Fibroblast of skin of right biceps (primary cell): ENCODE data around the gene ZNF749.
A peak's percentile ranks its signal among the peaks of the same experiment; 100 is the strongest.

ENCODE experiments used
- DNase-seq: peaks from one replicate; pipeline ENCODE4 v3.0.0-alpha.2; 2013

Gene ZNF749

GRCh38 chr19:57435062-57435978, at the start of gene ZNF749:
TSS of gene ZNF749 (plus strand) at chr19:57435325. CDS start at chr19:57435579, 254 bp downstream.
- DNase-seq = peak; percentile 98

DNA sequence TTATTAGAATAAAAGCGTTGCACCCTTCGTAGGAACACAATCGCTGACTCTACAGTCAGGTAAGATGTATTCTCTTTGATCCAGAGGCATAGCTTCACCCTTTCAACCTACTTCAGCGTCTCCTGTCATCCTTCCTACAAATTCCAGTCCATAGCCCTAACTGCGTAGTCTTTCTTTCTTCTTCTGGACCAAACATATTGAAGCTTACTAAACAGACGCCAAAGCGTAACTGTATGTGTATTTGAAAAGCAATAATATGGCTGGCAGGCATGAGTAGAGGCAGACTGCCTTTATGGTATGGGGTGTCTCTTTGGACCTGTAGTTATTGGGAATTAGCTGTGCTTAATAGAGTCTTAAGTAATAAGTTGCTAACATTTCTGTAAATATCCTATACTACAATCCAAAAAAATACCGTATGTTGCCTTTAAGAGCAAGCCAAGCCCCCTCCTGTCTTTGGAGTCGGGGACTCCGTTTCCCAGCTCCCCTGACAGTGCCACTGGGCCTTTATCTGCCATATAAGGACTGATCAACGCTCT, 45.9 kb upstream of the ZNF749 start:
- no peak for DNase-seq

- DNase-seq = peak; percentile 99
These were observed 45.2 kb upstream of the ZNF749 start, which contains the start of gene ZNF548 for GRCh38 chr19:57389730-57390598. TSS of gene ZNF548 (plus strand) at chr19:57389854. CDS start at chr19:57390100, 246 bp downstream.

DNA sequence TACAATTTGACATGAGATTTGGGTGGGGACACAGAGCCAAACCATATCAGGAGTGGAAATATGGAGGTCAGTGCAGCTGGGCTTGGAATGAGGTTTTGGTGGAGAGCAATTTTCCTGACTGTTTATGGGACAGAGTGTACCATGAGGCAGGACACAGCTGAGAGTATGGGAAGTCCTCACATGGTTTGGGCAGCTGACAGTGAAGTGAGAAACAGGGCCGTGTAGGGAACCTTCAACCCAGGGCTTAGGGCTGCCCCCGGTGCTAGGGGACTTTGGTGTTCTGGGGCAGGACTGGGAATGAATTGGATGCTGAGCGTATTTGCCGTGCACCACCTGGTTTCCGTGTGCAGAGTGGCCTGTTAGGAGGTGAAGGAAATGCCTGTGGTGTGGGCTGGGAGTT, 39.4 kb upstream of the ZNF749 start:
- no peak for DNase-seq

GRCh38 chr19:57398868-57399267, 36.3 kb upstream of the ZNF749 start:
- DNase-seq = no peak

GRCh38 chr19:57403737-57404563, 31.2 kb upstream of the ZNF749 start:
- DNase-seq = no peak

DNA sequence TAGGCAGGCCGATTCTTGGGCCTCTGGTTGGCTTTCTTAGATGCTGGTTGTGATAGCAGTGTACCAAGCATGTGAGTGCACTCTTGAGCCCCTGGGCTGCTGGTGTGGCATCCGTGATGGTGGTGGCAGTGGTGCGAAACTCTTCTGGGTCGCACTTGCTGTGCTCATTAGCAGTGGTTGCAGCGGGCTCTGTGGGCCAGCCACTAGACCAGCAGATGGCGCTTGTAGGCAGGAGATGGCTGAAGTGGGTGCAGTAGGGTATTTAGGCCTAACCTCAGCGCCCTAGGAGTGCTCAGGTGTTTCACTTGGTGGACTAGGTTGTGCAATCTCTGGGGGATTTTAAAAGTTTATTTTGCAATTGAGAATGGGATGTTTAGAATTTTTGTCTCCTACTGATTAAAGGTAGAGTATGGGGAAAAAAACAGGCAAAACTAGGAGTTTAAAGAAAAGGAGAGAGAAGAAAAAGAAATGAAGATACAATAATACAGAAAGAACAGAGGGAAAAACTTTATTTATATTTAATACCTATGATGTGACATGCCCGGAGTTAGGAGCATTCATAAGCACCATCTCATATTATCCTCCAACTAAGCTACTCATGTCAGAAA, 28.5 kb upstream of the ZNF749 start:
- peak; percentile 26 for DNase-seq

DNA sequence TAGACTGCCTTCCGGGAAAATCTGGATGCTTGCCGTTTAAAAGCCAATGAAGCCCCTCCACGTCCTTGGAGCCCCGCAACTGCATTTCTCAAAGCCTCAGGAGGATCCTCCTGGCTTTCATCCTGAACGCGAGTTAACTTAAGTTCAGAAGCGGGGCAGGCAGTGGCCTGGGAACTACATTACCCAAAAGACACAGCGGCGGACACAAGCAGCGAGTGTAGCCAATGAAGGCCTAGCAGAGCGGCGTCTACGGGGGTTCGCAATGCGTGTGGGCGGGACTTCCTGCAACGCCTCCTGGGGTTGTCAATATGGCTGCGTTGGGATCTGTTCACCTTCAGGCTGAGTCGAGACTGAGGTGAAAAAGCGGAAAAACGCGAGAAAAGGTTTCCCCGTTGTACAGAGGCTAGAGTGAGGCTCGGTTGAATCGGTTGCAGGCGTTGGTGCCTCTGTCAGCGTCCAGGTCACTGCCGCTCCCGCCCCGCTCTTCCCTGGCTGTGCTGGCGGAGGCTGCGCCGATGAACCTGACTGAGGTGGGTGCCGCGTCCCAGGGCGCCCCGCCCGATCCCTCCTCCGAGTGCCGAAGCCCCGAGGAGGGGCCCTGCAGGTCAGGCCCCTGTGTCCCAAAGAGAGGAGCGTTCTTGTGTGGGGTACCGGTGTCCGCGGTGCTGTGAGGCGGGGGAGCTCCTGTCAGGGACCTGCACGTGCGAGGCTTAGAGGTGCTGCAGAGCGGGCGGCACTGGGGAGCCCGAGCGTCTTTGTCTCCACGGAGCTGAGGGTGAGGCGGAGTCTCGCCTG, 24.1 kb upstream of the ZNF749 start, which contains the start of gene ZNF17:
Gene ZNF17, plus strand, starts transcription at position 285 of the 795 bp plus-strand sequence. CDS start 2,455 bp downstream, outside the sequence.
- DNase-seq = peak; percentile 93

- DNase-seq = no peak
These were observed 15.7 kb upstream of the ZNF749 start for GRCh38 chr19:57419439-57419838.

DNA sequence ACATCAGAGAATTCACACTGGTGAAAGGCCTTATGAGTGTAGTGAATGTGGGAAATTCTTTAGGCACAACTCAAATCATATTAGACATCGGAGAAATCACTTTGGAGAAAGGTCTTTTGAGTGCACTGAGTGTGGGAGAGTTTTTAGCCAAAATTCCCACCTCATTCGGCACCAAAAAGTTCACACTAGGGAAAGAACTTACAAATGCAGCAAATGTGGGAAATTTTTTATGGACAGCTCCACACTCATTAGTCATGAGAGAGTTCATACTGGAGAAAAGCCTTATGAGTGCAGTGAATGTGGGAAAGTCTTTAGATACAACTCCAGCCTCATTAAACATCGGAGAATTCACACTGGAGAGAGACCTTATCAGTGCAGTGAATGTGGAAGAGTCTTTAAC, 14.1 kb upstream of the ZNF749 start:
- DNase-seq = no peak

DNA sequence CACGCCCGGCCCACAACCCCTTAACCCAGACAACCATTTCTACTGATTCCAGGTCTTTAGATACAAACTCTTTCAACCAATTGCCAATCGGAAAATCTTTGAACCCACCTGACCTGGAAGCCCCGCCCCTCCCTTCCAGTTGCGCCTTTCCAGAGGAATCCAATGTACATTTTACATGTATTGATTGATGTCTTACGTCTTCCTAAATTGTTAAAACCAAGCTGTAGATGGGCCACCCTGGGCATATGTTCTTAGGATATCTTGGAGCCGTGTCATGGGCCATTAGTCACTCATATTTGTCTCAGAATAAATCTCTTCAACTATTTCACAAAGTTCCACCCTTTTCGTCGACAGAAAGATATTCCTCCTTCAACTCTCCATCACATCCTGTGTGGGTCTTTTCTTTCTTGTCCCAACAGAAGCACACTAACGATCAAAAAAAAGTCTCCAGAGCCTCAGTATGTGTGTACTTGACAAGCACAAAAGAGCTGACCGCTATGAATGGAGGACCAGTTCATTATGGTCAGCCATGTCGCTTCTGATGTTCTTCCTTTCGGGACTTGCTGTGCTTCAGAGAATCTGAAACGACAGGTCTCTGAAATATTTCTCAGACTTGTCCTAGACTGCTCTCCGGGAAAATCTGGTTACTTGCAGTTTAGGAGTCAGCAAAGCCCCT, 601 bp upstream of the ZNF749 start:
- DNase-seq = no peak

DNA sequence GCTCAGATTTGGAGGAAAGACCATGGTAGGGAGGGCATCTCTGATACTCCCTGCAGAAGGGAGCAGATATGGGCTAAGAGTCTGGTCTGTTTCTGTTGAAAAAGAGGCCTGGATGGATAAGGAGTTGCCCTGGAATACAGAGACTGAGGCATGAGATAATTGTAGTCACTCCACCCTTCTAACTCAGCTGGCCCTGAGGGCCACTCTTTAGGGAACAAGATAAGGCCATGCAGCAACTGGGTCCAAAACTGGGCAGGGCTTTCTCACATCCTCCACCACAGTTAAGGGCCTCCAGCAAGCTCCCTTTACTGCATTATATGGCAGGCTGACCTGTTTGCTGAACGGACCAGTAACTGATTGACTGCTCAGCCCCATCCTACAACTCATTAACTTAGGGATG, 1.3 kb downstream of the ZNF749 start:
- DNase-seq = no peak

DNA sequence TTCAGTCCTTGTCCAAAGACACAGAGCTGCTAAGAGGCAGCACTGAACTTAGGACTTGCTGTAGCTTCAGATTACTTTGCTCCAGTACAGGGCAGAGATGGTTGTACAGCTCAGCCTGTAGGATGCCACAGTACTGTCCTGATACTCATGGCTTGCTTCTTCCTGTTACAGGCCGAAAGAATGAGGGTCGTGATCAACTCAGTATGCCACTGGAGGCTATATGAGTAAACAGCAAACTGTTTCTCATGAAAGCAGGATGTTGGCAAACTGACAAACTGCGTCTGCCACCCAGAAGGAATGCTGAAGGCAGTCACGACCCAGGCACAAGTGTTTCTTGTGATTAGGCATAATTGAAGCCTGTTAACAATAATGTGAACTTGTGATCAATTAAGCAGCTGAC, 2.8 kb downstream of the ZNF749 start:
- DNase-seq = no peak

GRCh38 chr19:57438925-57439324, 3.8 kb downstream of the ZNF749 start:
- no peak for DNase-seq

- DNase-seq = no peak
These were observed 7.0 kb downstream of the ZNF749 start for GRCh38 chr19:57441979-57442752.

DNA sequence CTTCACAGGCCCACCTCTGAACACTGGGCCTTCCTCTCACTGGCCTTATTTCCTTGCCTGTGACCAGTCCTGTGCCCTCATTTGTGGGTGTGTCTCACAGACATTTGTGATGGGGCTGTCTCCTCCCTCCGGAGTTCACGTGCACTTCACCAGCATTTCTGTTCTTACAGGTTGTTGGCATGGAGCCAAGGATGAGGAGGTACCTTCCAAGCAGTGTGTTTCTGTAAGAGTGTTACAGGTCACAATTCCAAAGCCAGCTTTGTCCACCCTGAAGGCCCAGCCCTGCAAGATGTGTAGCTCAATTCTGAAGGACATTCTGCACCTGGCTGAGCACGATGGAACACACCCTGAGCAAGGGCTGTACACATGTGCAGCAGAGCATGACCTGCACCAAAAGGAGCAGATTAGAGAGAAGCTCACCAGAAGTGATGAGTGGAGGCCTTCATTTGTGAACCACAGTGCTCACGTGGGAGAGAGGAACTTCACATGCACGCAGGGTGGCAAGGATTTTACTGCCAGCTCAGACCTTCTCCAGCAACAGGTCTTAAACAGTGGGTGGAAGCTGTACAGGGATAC, 8.1 kb downstream of the ZNF749 start:
- DNase-seq = no peak

- no peak for DNase-seq
These were observed 17.2 kb downstream of the ZNF749 start for GRCh38 chr19:57452307-57452706.

- peak; percentile 12 for DNase-seq
These were observed 30.7 kb downstream of the ZNF749 start for GRCh38 chr19:57465680-57466381.
